HUES48 (cell line): Measurements from ENCODE around the gene NPDC1.

Source experiments
- H3K27ac ChIP-seq: one replicate; pipeline ENCODE4 v1.7.0; 2013; ENCODE audit warnings: low read depth, low read length, inconsistent platforms
- H3K27me3 ChIP-seq: 2 replicates; pipeline ENCODE4 v1.6.1; 2013; ENCODE audit warnings: mild to moderate bottlenecking, low read length; ENCODE audit not compliant: control insufficient read depth, insufficient read depth
- H3K36me3 ChIP-seq: 2 replicates; pipeline ENCODE4 v1.6.1; 2013; ENCODE audit warnings: low read length; ENCODE audit not compliant: control insufficient read depth, insufficient read depth
- H3K4me1 ChIP-seq: 2 replicates; pipeline ENCODE4 v1.6.1; 2013; ENCODE audit warnings: mild to moderate bottlenecking, low read length; ENCODE audit not compliant: control insufficient read depth, insufficient read depth
- H3K4me3 ChIP-seq: 2 replicates; pipeline ENCODE4 v1.5.1; 2013; ENCODE audit warnings: mild to moderate bottlenecking, low read depth, low read length
- H3K9ac ChIP-seq: 2 replicates; pipeline ENCODE4 v1.6.1; 2013; ENCODE audit warnings: mild to moderate bottlenecking, low read depth, low read length, moderate library complexity
- H3K9me3 ChIP-seq: 2 replicates; pipeline ENCODE4 v1.6.1; 2013; ENCODE audit warnings: low read length; ENCODE audit not compliant: control insufficient read depth, insufficient read depth

The NPDC1 gene

DNA sequence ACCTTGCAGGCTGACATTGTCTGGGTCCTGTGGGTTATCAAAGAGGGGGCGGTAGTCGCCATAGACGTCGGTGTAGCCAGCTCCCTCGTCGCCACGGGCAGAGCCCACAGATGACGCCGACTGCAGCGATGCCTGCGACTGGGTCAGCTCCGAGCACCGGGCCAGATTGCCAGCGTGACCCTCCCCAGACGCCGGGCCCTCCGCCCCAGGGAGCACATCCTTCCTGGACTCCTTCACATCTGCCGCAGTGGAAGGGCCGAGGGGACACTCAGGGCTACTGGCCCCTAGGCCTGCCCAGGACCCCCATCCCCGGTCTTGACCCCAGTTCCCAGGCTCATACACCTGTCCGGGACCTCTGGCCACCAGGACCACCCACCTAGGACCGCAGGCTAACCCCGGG is 31.8 kb downstream of the NPDC1 start:
- H3K9me3 ChIP-seq, result no peaks in the 10 kb centered on the region
- no peaks in the 10 kb centered on the region for H3K4me1 ChIP-seq
- H3K9ac ChIP-seq, result no peak overlapping the region
- no peaks in the 10 kb centered on the region for H3K27me3 ChIP-seq
- no peak overlapping the region for H3K4me3 ChIP-seq
- no peak overlapping the region for H3K27ac ChIP-seq
- H3K36me3 ChIP-seq, result no peaks in the 10 kb centered on the region

DNA sequence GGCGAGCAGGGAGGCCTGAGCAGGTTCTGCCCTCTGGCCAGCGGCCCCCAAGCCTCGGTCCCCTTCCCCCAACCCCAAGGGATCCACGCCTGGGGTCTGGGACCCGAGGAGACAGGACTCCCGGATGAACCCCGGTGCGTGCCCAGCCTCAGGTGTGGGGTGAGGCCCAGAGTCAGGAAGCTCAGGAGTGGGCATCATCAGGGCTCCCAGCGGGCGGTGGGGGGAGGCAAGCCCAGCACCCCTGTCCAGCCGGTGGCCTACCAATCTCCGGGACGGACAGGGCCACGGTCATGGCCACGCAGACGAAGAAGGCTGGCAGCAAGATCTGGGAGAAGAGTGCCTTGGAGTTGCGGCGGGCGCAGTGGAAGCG is 32.4 kb downstream of the NPDC1 start:
- Histone ChIP-seq H3K27me3 (no peaks in the 10 kb centered on the region), H3K27ac (no peak overlapping the region), H3K4me3 (no peak overlapping the region), H3K4me1 (no peaks in the 10 kb centered on the region), H3K9ac (no peak overlapping the region), H3K36me3 (no peaks in the 10 kb centered on the region), H3K9me3 (no peaks in the 10 kb centered on the region)

DNA sequence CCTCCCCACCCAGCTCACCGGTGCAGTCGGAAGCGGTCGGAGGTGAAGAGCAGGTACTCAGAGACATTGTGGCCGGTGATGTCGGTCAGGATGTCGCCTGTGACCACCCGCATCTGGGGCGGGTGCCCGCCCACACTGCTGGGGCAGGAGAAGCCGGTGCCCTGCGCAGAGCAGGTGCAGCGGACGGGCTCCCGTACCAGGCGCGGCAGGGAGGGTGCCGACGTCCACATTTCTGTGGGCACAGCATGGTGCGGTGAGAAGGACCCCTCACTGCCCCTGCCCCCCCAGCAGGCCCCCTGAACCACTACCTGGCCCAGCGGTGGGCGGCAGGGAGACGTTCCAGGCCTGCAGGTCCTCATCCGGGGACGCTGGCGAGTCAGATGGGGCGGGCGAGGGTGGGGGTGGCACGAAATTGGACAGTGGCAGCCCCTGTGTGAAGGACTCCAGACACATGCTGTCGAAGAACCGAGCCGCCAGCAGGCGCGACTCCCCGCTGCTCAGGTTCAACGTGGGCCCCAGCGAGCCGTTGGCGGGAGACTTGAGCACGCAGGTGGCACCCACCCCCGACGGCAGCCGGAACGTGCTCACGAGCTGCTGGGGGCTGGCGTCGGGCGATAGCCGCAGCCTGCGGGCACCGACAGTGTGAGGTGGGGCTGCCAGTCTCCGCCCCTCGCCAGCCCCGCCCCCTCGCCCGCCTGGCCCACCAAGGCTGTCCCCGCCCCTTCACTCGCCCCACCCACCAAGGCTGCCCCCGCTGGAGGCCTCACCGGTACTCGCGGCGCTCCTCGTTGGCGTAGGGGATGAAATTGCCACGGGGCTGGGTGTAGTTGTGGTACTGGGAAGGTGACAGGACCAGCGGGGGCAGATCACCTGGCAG is 33.0 kb downstream of the NPDC1 start:
- no peaks in the 10 kb centered on the region for H3K36me3 ChIP-seq
- H3K9me3 ChIP-seq, result no peaks in the 10 kb centered on the region
- no peaks in the 10 kb centered on the region for H3K27me3 ChIP-seq
- H3K27ac ChIP-seq, result no peak overlapping the region
- no peak overlapping the region for H3K4me3 ChIP-seq
- no peak overlapping the region for H3K9ac ChIP-seq
- H3K4me1 ChIP-seq, result no peaks in the 10 kb centered on the region

DNA sequence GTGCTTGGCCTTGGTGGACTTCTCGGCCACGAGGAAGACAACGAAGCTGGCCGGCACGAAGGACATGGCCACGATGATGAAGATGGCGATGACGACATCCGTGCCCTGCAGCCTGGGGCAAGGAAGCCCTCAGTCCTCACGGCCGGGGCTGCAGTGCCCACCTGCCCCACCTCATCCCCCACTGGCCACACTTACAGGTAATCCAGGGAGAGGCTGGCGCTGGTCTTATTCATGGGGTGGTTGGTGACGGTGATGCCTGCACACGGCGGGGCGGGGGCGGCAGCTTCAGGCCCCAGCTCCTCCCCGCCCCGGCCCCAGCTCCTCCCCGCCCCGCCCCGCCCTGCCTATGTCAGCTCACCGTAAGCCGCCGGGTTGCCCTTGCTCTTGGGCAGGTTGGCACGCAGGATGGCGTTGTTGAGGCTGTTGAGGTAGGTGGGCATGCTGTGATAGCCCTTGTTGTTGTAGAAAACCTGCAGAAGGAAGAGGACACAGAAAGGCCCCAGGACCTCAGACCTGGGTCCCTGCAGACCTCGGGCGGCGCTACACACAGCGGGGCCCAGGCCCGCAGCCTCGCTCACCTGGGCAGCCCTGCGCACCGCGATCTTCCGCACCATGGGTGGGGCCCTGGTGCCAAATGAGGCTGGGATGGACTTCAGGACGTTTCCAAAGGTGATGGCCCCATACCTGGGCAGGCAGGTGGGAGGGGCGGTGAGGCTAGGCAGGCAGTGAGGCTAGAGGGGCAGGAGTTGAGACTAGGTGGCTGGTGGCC is 33.9 kb downstream of the NPDC1 start:
- no peaks in the 10 kb centered on the region for H3K9me3 ChIP-seq
- no peak overlapping the region for H3K27ac ChIP-seq
- H3K36me3 ChIP-seq, result no peaks in the 10 kb centered on the region
- no peak overlapping the region for H3K4me3 ChIP-seq
- H3K27me3 ChIP-seq, result no peaks in the 10 kb centered on the region
- no peak overlapping the region for H3K9ac ChIP-seq
- H3K4me1 ChIP-seq, result no peaks in the 10 kb centered on the region

DNA sequence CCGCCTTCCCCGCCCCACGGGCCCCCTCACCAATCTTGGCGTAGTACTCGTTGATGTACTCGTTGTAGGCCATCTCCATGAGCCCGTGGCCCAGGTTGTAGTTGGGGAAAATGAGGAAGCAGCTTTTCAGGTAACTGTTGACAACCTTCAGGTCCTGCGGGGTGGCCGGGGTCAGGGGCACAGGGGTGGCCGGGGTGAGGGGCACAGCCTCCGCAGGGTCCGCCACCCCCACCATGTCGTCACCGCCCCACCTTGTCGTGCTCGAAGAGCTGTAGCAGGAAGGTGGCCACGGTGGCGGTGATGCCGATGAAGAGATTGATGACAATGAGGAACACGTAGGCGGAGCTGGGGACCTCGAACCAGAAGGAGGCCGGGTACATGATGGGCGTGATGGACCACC is 34.8 kb downstream of the NPDC1 start:
- Histone ChIP-seq H3K4me1 (no peaks in the 10 kb centered on the region), H3K36me3 (no peaks in the 10 kb centered on the region), H3K27me3 (no peaks in the 10 kb centered on the region), H3K9ac (no peak overlapping the region), H3K9me3 (no peaks in the 10 kb centered on the region), H3K27ac (no peak overlapping the region), H3K4me3 (no peak overlapping the region)

DNA sequence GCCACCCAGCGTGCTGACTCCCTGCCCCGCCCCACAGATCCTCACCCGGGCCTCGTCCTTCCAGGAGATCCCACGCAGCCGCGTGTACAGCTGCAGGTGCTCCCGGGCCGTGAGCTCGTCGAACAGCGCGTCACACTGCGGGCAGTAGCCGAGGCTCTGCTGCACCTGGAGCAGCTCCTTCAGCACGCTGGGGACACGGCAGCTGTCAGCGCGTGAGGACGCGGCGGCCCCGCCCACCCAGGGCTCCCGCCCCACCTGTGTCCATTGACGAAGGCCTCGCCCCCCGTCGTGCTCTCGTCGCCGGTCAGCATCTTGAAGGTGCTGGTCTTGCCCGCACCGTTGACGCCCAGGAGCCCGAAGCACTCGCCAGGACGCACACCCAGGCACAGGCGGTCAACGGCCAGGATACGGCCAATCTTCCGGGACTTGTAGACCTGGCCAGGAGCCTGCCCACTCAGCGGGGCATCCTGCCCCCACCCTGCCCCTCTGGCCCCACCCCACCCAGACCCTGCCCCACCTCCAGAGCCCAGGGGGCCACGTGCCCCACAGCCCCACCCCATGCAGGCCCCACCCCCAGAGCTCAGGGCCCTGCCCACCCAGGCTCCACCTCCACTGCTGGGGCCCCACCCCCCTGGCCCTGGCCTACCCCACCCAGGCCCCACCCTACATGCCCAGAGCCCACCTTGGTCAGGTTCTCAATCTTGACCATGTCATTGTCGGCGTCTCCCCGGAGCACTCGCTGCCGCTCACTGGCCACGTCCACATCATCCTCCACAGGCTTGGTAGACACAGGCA is 35.8 kb downstream of the NPDC1 start:
- no peaks in the 10 kb centered on the region for H3K4me1 ChIP-seq

DNA sequence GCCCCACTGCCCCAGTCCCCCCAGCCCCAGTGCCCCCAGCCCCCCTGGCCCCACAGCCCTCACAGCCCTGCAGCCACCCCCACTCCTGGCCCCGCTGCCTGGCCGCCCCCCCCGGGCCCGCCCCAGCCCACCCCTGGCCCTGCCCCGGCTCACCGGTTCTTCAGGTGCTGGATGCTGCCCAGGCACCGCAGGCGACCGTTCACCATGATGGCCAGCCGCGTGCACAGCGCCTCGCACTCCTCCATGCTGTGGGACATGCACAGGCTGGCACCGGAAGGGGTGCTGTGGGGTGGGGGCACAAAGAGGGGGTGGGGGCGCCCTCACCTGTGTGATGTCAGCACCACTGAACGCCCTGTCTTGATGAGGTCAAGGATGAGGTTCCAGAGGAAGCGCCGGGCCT is 36.8 kb downstream of the NPDC1 start:
- Histone ChIP-seq H3K27me3 (no peaks in the 10 kb centered on the region), H3K9me3 (no peaks in the 10 kb centered on the region; the same call in 1 of the 2 replicates), H3K27ac (no peak overlapping the region), H3K9ac (no peak overlapping the region), H3K4me1 (no peaks in the 10 kb centered on the region), H3K36me3 (no peaks in the 10 kb centered on the region), H3K4me3 (no peak overlapping the region)

More for the DNA sequence above, 35.8 kb downstream of the NPDC1 start:
- Histone ChIP-seq H3K36me3 (no peaks in the 10 kb centered on the region), H3K4me3 (no peak overlapping the region), H3K9me3 (no peaks in the 10 kb centered on the region), H3K27me3 (no peaks in the 10 kb centered on the region), H3K27ac (no peak overlapping the region), H3K9ac (no peak overlapping the region)

DNA sequence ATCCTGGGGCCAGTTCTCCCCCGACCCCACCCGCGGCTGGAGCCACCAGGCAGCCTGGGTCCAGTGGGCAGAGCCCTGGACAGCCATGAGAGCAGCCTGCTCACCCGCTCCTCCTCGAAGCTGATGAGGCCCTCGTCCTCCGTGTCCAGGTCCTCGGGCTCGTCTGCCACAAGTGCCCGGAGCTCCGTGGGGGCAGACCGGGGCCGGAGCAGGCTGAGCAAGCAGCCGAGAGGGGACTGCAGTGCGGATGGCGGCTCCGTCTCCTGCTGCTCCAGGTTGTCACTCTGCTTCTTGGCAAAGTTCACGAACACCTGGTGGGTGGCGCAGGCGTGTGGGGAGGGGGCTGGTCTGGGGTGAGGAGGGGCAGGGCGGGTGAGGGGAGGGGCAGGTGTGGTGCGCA is 37.7 kb downstream of the NPDC1 start:
- Histone ChIP-seq H3K4me1 (no peaks in the 10 kb centered on the region), H3K27ac (no peak overlapping the region), H3K4me3 (no peak overlapping the region), H3K9ac (no peak overlapping the region), H3K36me3 (no peaks in the 10 kb centered on the region), H3K9me3 (no peaks in the 10 kb centered on the region; the same call in 1 of the 2 replicates), H3K27me3 (no peaks in the 10 kb centered on the region)

DNA sequence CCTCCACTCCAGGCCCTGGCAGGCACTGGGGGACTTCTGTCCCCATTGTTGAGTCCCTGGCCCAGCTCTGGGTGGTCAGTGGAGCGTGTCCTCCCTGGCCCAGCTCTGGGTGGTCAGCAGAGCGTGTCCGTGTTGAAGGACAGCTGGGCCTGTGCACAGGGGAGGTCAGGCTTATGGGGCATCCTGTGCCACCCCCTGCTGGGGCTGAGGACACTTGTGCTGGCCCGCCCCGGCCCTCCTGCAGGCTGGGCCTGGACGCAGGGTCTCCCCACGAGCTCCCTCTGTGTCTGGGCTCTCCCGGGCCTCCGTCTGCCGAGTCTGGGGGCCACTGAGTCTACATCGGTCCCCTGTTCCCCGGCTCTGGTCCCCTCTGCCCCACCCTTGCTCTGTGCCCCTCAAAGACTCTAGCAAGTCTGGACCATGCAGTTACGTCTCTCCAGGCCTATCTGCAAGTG is 38.1 kb downstream of the NPDC1 start:
- H3K36me3 ChIP-seq, result no peaks in the 10 kb centered on the region
- no peak overlapping the region for H3K9ac ChIP-seq
- H3K27ac ChIP-seq, result no peak overlapping the region
- no peaks in the 10 kb centered on the region; the same call in 1 of the 2 replicates for H3K9me3 ChIP-seq
- H3K4me1 ChIP-seq, result no peaks in the 10 kb centered on the region
- no peak overlapping the region for H3K4me3 ChIP-seq
- H3K27me3 ChIP-seq, result no peaks in the 10 kb centered on the region

DNA sequence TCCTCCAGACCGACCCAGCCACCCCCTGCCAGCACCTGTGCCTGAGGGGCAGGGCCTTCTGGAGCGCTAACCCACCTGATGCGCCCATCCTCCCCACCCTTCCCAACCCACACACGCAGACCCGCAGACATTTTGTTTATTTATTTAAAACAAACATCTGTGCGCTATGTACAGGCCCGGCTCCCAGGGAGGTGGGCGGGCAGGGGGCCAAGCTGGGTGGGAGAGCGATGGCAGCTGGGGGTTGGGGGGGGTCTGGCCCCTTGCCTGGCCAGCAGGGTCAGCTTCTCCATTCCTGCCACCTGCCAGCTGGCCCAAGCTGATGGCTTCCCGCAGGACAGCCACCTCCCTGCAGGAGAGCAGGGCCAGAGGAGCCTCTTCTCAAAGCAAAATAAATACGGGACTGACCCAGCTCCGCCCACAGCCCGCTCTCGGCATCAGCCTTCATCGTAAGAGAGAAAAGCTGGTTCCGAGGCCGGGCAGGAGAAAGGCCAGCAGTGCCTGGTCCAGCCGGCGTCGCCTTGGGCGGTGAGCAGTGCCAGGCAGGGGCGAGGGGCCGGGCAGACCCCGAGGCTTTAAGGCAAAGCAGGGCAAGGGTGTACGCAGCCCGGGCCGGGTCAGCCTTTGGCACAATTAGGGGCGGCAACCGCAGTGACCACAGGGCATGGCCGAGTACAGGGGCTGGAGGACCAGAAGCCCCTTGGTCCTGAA is 38.7 kb downstream of the NPDC1 start:
- Histone ChIP-seq H3K4me3 (no peak overlapping the region), H3K27ac (no peak overlapping the region), H3K36me3 (no peaks in the 10 kb centered on the region), H3K27me3 (no peaks in the 10 kb centered on the region), H3K9me3 (no peaks in the 10 kb centered on the region; the same call in 1 of the 2 replicates), H3K4me1 (no peaks in the 10 kb centered on the region), H3K9ac (no peak overlapping the region)
